HG03064 (cell line): Measurements from ENCODE around the gene GLT8D1.
"Not testable (repeated sequence)": the region's sequence is repeated elsewhere in the genome, so short reads cannot be mapped to it uniquely, and the experiment has no call there.

Source experiments
- ATAC-seq: cut with Tn5 transposase; IDR thresholded peaks from one replicate; pipeline ENCODE4 v1.9.1; 2021; ENCODE audit warnings: low read depth; ENCODE audit not compliant: unreplicated experiment

The GLT8D1 gene

DNA sequence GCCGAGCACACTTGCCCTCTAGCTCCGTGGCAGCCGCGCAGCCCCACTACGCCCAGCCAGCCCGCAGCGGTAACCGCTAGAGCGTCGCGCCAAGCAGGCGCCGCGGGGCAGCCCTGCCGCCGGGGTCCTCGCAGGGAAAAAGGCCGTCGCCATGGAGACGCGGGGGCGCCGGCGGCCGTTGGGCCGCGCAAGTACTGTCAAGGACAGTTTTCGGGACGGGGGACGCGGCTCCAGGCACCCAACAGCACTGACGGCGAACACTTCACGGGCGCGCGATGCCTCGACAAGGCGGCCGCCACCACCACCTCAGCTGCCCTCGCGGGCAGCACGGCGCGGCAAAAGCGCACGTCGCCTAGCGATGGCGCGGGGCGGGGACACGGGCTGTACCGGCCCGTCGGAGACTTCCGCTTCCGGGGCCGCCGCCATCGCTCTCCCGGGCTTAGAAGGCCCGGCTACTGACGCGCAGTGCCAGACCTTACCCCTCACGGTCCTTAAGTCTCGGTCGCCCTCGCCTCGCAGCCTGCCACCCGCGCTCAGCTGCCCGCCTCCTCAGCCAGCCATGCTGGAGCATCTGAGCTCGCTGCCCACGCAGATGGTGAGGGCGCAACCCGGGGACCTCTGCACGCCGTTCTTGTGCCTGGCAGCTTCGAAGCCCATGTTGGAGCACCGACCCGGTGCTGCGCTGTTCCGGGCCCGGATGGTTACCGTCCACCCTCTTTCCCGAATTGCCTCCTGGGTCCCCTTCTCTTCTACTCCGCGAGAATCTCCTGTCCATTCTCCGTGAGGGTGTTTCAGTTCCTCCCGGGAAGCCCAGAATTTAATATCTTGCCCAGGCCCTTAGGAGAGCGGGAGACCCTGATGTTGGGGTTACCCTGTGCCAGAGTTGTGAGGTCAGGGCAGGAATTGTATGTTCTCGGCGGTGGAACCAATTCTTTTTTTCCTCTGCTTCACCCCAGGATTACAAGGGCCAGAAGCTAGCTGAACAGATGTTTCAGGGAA, at the start of gene GLT8D1, which contains the start of gene SPCS1:
Gene GLT8D1 (minus strand): TSS at position 104 of the 999 bp plus-strand sequence. CDS start 5,331 bp downstream, outside the sequence.
Gene SPCS1 (plus strand): TSS at position 419 of the 999 bp plus-strand sequence. CDS start 141 bp downstream, at position 560.
- peak; percentile 76 for ATAC-seq

GRCh38 chr3:52754373-52754772, 48.8 kb upstream of the GLT8D1 start:
- ATAC-seq = no peak

GRCh38 chr3:52752045-52752660, 46.6 kb upstream of the GLT8D1 start:
- no peak for ATAC-seq

- ATAC-seq = no peak
Measured at GRCh38 chr3:52743721-52744120, 38.1 kb upstream of the GLT8D1 start.

- ATAC-seq = no peak
Measured at GRCh38 chr3:52743152-52743551, 37.6 kb upstream of the GLT8D1 start.

- no peak for ATAC-seq
Measured at GRCh38 chr3:52742418-52743041, 36.9 kb upstream of the GLT8D1 start.

GRCh38 chr3:52739730-52740129, 34.1 kb upstream of the GLT8D1 start:
- no peak for ATAC-seq

DNA sequence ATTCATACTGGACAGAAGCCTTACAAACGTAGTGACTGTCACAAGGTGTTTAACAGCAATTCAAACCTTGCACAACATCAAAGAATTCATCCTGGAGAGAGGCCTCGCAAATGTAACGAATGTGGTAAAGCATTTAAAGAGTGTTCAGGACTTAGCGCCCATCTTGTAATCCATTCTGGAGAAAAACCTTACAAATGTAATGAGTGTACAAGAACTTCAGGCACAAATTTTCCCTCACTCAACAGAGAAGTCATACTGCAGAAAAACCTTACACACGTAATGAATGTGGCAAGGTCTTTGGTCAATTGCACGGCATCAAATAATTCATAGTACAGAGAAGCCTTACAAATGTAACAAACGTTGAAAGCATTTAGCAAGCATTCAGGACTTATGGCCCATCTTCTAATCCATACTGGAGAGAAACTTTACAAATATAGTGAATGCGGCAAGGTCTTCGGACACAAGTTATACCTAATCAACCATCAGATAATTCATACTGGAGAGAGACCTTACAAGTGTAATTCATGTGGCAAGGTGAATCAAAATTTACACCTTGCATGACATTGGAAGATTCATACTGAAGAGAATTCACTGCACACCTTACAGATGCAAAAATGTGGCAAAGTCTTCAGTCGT, 27.8 kb upstream of the GLT8D1 start:
- ATAC-seq = no peak

GRCh38 chr3:52731590-52731989, 26.0 kb upstream of the GLT8D1 start:
- no peak for ATAC-seq

GRCh38 chr3:52730681-52731080, 25.1 kb upstream of the GLT8D1 start:
- ATAC-seq = no peak

DNA sequence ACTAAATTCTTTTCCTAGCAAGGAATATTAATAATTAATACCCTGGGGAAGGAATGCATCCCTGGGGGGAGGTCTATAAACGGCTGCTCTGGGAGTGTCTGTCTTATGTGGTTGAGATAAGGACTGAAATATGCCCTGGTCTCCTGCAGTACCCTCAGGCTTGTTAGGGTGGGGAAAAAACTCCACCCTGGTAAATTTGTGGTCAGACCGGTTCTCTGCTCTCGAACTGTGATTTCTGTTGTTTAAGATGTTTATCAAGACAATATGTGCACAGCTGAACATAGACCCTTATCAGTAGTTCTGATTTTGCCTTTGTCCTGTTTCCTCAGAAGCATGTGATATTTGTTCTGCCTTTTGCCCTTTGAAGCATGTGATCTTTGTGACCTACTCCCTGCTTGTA, 23.2 kb upstream of the GLT8D1 start:
- ATAC-seq = not testable (repeated sequence)

DNA sequence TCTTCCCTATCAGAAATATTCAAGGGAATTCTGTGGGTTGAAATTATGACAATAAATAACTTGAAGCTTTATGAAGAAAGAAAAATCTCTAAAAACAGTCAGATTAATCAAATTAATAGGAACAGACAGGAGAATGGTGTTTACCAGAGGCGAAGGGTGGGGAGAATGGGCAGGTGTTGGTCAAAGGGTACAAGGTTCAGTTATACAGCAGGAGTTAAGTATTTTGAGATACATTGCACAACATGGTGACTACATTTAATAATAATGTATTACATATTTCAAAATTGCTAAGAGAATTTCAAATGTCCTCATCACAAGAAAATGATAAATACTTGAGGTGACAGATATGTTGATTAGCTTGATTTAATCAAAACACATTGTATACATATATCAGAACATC, 18.9 kb upstream of the GLT8D1 start:
- no peak for ATAC-seq

DNA sequence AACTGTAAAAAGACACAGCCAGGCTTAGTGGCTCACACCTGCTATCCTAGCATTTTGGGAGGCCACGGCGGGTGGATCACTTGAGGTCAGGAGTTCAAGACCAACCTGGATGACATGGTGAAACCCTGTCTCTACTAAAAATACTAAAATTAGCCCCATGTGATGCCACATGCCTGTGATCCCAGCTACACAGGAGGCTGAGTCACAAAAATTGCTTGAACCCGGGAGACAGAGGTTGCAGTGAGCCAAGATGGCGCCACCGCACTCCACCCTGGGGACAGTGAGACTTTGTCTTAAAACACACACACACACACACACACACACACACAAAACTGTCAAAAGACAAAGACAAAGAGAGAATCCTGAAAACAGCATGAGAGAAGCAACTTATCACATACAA, 18.3 kb upstream of the GLT8D1 start:
- ATAC-seq = no peak

DNA sequence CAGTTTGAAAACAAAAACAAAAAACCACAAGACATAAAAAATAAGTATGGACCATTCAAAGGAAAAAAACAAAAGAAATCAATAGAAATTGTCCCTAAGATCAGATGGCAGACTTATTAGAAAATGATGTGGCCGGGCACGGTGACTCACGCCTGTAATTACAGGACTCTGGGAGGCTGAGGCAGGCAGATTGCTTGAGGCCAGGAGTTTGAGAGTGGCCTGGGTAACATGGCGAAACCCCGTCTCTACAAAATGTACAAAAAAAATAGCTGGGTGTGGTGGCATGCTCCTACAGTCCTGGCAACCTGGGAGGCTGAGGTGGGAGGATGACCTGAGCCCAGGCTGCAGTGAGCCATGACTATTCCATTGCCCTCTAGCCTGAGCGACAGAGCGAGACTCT, 16.9 kb upstream of the GLT8D1 start:
- ATAC-seq = no peak

DNA sequence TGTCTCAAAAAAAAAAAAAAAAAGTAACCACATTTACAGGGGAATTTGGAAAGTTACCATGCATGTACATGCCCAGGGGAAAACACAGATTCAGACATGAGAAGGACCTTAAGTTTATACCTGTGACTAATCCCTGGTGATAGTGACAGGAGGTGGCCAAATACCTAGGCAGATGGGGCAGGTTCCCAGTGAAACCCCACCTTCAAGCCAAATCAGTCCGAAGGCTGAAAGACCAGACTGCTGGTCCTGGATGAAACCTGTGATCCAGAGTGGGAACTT, 16.1 kb upstream of the GLT8D1 start:
- ATAC-seq = no peak

DNA sequence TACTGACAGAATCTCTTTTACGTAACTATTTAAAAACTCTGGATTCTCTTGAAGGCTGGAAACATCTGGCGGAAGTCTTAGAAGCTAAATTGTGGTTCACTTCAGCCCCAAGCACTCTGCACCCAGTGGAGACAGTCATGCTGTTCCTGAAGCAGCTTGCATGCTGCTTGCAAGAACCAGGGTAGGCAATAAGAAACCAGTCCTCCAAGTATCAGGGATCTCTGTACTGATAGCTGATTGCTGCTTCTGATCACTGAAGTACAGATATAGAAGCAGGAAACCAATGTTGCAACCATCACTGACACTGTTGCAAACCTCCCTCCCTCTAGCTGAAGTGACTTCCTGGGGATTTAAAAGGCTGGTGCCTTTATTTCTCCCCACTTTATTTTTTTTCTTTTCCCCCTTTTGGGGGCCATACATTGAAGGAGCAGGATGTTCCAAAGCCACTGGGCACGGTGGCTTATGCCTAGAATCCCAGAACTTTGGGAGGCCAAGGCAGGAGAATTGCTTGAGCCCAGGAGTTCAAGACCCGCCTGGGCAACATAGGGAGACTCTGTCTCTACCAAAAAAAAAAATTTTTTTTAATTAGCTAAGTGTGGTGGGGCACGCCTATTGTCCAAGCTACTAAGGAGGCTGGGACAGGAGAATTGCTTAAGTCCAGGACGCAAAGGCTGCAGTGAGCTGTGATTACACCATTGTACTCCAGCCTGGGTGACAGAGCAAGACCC, 15.6 kb upstream of the GLT8D1 start:
- peak; percentile 84 for ATAC-seq

- ATAC-seq = no peak
Measured at GRCh38 chr3:52719618-52720017, 14.0 kb upstream of the GLT8D1 start.

GRCh38 chr3:52715714-52716305, 10.2 kb upstream of the GLT8D1 start:
- ATAC-seq = no peak

DNA sequence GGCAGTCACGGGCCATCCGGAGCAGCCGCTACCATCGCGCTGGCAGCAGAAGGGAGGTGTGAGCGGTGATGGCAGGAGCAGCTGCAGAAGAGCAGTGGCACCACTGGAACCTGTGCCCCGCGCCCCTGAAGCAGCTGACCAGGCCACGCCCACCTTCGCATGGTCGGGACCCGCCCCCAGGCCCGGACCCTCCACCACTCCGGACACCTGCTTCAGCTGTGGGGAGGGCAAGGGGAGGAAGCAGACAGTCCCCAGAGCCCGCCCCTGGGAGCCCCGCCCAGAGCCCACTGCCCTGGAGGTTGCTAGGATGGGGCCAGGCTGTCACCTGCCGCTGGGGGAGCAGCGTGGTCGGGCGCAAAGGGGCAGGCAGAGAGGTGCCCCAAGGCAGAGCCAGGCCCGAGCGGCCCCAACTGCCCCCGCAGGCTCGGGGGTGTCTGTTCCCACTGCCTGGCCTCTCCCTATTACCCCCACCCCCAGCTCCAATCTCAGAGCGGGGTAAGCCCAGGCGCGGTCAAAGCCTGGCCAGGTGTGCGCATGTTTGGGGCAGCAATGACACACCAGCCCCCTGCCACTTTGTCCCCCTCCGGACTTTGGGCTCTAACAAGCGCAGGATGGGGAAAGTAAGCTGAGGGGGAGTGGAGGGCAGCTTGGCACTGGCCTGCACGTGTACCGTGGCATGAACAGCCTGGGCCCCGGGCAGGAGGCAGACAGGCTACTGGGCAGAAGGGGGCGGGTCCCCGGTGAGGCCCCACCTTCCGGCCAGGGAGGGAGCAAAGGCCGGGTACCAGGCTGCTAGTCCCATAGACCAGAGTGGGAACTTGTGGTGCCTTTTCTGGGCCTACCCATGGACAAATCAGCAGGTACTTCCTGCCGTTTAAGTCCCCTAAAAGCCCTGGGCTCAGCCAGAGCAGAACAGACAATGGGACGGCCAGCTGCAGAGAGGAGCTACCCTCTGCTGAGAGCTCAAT, 9.0 kb upstream of the GLT8D1 start:
- no peak for ATAC-seq
